Fibroblast of skin of right biceps (primary cell): ENCODE results near the gene PRR30.
"Not testable (repeated sequence)": the region's sequence is repeated elsewhere in the genome, so short reads cannot be mapped to it uniquely, and the experiment has no call there.

Experiments
- DNase-seq: peaks from one replicate; pipeline ENCODE4 v3.0.0-alpha.2; 2013

PRR30 gene

DNA sequence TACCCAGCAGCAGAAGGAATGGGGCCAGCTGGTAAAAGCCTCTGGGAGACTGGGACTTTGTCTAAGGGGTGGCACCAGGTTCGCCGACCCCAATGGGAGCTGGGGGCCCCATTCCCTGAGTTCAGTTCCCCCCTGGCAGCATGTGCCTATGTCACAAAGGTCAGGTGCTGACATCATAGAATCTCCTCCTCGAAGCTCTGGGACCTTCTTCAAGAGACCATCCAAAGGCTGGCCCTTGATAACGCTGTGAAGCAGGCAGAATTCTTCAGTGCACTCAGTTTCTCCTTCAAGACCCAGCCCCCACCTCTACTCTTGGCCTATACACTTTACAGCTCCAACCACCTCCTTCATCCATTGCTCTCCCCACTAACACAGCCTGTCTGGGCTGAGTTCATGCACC is at the start of gene PRR30:
PRR30 (minus strand) TSS at position 101 of the 400 bp plus-strand sequence. CDS start 1,081 bp downstream, outside the sequence.
- DNase-seq = no peak

DNA sequence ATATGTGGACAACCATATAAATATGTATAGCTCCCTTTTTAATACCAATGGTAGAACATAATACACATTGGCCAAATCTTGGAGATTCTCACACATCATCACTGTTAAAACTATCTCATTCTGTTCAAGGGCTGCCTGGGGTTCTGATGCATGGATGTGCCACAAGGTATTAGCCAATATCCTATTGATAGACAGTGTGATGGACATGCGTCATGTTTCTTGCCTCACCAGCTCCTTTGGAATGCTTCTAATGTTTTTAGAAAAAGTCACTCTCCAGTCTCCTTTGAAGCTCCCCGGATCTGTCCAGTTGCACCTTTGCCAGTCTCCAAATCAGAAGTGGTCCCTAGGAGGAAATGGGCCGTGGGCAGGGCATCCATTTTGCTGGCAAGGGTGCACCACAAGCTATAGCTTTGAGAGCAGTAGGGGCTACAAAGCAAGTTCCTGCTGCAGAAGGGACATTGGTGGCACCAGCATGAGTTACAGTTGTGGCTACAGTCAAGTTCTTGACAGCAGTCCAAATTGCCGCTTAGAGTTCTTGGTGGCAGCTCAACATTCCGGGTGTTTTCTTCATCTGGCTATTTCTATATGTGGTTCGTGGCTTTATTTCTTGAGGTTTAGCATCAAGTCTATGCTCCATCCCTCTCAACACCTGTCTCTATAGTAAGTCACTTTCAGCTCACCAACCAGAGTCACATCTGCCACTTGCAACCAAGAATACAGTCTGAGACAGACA is 47.6 kb upstream of the PRR30 start:
- DNase-seq = no peak

DNA sequence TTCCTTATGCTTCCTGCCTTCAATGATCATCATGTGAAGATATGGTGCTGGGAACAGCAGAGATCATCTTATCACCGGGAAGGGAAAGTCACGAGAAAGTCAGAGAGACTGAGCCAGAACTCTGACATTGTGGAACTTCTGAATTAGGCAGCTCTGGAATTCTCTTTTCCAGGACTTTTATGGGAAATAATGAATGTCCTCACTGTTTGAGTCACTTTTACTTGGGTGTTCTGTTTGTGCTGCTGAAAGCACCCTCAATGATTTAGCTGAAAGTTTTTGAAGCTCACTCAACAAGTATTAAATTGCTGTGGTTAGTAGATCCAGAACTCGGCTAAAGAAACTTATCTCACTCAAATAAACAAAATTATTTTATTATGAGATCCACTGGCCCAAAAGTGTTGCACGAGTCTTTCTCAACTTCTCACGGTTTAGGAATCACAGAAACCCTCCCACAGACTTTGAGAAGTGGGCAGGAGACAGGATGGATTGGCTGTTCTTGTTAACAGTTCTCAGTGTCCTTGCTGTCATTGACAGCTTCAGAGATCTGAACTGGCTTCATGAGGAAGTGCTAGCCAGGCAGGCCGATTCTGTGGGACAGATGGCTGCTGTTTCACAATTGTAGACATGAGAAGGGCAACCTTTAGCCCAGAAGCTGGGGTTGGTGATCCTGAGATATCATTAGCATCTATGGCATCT is 46.3 kb upstream of the PRR30 start:
- peak; percentile 89 for DNase-seq

DNA sequence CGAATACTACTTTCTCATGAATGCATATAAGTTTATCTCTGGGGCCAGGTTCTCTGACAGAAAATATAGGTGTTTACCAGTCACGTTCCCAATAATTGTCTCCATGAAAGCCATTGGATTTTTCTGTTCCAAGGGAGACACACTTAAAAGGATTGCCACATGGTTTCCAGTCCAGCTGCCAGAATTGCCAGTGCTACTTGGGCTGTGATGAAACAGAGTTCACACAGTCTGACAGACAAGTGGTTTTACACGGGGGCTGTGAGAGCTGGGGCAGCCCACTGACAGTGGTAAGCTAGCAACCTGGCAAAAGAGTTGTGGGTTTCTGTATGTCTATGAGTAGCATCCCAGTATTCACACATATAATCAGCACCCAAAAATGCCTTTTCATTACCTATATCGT is 44.9 kb upstream of the PRR30 start:
- no peak for DNase-seq

DNA sequence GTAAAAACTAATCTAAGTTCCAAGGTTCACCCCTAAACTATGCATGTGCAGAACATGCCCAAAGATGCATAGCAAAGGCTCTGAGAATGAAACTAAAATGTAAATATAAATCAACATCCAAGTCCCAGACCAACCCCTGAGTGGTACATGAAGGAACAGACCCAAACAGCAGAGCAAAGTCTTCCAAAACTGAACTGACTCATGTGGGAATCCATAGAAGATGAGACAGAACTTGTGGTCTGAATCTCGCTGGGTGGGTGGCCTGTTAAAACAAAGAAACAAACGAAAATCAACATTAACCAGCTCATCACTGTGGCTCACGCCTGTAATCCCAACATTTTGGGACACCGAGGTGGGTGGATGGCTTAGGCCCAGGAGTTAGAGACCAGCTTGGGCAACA is 43.1 kb upstream of the PRR30 start:
- DNase-seq = peak; percentile 91

DNA sequence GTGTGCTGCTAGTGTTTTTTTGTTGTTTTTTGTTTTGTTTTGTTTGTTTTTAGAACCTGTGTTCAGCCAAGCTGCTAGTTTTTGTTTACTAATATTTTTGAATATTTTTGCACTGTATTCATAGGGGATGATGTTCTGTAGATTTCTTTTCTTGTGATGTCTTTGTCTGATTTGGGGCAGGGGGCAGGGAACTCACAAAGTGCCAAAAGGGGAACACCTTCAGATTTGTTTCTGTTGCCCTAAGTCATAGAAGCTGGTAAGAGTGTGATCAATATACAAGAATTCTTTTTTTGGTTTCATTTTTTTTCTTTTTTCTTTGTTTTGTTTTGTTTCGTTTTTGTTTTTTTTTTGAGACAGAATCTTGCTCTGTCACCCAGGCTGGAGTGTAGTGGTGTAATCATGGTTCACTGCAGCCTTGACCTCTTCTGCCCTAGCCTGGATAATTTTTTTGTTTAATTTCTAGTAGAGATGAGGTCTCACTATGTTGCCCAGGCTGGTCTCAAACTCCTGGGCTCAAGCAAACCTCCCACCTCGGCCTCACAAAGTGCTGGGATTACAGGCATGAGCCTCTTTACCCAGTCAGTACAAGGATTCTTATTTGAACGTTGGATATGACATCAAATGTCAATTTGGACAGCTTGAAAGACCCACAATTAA is 40.3 kb upstream of the PRR30 start:
- DNase-seq = no peak

DNA sequence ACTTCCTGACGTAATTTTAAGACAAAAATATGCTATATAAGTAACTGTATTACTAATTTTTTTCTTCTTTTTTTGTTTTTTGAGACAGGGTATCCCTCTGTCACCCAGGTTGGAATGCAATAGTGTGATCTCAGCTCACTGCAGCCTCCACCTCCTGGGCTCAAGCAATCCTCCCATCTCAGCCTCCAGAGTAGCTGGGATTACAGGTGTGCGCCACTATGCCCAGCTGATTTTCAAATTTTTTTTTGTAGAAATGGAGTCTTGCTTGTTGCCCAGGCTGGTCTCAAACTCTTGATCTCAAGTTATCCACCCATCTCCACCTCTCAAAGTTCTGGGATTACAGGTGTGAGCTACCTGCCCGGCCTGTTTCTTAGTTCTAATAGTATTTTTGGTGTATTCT is 39.3 kb upstream of the PRR30 start:
- DNase-seq = no peak

DNA sequence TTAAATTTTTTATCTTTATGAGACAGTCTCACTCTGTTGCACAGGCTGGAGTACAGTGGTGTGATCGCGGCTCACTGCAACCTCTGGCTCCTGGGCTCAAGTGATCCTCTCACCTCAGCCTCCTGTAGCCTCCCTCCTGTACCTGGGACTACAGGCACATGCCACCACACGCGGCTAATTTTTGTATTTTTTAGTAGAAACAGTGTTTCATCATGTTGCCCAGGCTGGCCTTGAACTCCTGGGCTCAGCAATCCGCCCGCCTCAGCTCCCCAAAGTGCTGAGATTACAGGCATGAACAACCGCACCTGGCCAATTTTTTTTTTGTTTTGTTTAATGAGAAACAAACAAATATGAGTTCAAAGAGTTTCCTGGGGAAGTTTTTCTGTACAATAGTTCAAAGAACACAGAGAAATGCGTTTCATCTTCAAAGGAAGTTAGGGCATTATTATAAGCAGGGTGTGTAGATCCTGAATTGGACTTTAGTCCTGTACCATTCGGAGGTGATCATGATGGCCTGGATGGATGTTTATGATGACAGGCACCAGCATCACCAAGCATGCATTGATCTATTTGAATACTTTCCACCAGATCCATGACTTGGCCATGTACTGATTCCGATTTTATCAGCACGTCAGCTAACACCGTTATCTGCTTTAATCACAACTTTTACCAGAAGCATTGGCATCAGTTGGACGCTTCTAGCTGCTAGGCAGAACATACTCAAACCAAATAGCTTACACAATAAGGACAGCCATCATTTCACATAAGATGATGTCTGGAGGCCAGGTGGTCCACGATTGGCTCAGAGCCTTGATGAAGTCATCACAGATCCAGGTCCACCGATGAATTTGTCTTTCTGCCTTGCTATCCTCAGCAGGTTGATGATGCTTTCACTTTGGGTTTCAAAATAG is 38.5 kb upstream of the PRR30 start:
- DNase-seq = no peak

DNA sequence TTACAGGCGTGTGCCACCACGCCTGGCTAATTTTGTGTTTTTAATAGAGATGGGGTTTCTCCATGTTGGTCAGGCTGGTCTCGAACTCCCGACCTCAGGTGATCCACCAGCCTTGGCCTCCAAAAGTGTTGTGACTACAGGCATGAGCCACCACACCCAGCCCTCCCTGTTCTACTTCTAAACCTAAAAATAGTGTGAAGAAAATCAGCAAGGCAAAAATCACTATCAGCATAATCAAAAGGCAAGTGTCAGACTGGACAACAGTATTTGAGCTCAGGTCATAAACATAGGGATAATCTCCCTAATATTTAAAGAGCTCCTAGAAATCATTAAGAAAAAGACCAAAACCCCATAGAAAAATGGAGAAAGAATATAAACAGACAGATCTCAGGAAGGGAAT is 36.6 kb upstream of the PRR30 start:
- DNase-seq = not testable (repeated sequence)

DNA sequence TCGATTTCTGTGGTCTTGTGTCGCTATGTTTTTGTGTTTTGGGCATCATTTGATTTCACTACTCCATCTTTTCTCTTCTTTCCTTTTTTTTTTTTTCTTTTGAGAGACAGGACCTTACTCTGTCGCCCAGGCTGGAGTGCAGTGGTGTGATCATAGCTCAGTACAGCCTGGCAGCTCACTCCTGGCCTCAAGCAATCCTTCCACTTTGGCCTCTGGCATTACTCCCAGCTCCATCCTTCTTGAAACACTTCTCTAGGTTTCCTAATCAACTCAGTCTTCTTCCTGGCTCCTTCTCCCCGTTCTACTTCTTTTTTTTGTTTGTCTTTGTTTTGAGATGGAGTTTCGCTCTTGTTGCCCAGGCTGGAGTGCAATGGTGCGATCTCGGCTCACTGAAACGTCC is 36.1 kb upstream of the PRR30 start:
- DNase-seq = no peak

DNA sequence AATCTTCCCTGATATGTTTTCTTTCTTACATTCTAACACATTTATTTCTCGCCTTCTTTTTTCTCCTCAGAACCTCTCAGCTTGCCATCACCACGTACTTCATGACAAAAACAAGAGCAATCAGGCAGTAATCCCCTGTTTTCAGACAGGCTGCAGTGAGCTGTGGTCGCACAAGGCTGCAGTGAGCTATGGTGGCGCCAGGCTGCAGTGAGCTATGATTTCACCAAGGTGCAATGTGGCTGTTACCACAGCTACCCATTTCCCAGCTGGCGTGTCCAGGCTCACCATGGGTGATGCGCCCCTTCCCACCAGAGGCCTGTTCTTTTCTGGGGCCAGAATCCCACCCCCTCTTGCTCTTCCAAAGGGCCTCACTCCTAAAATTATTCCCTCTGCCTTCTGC is 35.4 kb upstream of the PRR30 start:
- DNase-seq = peak; percentile 50

DNA sequence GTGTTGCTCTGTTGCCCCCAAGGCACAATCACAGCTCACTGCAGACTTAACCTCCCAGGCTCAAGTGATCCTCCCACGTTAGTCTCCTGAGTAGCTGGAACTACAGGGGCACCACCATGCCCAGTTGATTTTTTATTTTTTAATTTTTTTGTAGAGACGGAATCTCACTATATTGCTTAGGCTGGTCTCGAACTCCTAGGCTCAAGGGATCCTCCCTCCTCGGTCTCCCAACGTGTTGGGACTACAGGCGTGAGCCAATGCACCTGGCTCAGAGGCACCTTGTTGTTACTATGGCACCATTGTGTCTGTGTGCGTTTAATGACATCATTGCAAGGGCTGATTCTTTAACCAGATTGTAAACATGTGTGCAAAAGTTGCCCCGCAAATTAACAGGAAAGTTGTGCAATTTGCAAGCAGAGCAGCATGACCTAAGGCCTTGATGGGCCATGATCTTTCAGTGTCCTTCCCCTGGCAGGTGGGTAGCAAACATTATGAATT is 32.2 kb upstream of the PRR30 start:
- DNase-seq = no peak

DNA sequence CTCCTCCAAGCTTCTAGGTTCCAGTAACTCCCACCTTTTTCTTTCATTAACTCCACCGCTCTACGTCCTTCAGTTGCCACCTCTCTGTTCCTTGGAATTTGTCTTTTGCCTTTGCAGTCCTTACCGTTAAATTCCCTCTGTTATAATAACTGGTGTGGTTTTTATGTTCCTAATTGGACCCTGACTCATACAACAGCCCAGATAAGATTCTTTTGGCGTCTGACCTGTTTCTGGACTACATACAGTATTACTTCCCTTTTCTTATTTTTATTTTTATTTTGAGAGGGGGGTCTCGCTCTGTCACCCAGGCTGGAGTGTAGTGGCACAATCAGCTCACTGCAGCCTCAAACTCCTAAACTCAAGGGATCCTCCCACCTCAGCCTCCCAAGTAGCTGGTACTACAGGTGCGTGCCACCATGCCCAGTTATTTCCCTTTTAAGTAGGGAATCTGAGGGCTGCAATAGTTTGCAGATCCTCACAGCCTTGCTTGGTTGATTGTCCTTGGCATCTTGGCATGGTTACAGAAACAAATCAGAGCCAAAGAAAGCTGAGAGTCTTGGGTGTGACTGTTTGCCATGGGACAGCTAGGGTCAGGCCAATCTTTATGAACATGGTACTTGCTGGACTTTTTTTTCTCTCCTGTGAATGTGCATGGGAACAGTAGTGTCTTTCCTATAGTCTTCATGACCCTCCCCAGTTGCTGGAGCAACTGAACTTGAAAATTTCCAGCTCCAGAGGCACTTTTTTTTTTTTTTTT is 31.5 kb upstream of the PRR30 start:
- no peak for DNase-seq

DNA sequence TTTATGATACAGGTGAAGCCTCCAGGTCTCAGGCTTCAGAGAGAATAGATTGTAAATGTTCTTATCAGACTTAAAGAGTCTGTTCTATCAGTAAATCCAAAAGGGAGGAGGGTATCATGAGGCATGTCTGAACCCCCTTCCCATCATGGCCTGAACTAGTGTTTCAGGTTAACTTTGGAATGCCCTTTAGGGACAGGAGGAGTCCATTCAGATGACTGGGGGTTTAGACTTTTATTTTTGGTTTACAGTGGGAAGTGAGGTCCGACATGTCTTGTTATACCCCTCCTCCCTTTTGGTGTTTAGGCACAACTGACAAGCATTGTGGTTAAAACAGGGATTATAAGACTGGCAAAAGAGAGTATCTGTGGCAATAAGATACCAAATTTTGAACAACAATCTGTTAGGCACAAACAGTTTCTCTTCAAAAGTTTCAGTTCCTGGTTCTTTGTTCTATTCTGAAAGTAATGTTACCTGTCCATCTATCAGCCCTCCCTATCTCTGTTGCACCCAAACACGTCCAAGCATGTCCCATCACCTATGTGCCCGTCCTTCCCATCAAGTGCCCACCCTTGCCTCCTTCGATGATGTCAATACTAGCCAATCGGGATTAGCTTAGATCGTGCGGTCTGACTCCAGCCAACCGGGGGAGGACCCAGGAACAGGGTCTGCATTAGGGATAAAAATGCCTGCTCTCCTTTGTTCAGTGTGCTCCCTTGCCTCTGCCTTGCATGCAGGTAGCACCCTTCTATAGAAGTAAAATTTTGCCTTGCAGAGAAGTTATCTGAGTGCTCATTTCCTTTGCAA is 26.0 kb upstream of the PRR30 start:
- DNase-seq = no peak

DNA sequence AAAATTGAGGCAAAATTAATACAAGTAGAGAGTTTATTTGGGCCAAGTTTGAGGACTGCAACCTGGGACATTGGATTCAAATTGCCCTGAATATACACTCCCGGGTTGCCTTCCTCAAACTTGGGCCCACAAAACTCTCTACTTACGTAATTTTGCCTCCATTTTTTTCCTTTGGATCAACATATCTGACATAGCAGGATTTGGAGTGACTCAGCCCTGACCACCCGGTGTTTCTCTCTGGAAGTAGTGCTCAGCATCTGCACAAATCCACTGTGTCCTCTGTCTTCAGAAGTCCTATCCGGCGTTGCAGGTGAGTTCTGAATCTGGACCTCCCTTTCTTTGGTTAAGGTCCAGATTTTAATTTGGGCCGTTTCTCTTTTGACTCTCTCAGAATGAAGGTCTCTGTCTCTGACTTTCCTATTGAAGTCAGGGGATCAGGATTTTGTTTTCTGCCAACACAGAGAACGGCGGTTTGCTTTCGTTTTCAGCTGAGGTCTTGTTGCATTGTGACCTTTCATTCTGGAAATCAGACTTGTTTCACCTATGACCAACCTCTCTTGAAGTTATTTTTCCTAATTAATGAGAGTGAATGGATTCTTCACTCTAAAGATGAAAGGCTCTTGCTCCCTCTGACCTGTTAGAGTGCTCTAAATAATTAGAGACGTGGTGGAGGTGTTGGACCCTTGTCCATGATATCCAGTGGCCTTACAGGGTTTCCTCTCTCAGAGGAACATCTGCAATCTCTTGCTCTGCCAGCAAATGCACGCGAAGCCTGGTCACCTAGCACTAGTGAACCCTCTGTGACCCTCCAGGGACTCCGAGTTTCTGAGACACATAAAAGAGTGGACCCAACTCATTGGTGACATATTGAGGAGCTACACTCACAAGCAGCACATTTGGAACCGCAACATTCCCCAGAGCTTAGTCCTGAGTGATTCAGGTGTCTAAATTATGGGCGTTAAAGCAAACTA is 23.2 kb upstream of the PRR30 start:
- DNase-seq = peak; percentile 34

DNA sequence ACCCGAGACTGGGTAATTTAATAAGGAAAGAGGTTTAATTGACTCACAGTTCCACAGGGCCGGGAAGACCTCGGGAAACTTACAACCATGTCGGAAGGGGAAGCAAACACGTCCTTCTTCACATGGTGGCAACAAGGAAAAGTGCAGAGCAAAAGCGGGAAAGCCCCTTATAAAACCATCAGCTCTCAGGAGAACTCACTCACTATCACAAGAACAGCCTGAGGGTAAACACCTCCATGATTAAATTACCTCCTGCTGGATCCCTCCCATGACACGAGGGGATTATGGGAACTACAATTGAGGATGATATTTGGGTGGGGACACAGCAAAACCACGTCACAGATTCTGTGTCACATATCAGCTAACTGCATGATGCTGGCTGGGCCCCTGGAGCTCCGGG is 21.0 kb upstream of the PRR30 start:
- no peak for DNase-seq

DNA sequence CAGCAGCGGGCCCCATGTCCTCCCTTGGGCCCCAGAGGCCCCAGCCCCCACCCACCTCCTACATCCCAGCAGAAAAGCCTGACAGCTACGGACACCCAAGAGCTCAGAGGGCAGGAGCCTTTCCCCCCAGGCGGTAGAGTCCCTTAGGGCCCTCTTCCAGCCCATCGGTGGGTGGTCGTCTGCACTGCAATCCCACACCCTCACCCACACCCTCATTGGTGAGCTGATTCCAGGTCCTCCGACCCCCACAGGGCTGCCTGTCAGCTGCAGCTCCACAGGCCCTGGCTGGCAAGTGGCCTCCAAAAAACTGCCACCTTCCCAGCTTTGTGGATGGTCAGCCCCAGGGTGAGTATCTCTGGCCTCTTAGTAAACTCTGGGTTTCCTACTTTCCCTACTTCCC is 20.1 kb upstream of the PRR30 start:
- DNase-seq = no peak

DNA sequence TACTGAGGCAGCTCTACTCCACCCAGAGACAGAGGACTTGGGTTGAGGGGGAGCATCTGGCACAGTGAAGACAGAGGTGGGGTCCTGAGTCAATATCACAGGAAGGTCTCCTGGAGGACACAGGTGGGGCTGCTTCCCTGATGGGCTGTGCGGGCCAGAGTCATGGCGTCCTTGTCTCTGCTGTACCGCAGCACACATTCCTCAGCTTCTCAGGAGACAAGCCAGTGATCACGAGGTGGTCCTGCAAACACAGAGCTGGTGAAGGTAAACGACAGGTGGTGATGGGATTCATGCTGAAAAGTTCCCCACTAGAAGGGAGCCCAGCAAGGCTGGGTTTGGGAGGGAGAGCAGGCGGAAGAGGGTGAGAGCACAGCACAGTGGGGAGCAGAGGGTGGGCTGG is 19.3 kb upstream of the PRR30 start:
- no peak for DNase-seq

DNA sequence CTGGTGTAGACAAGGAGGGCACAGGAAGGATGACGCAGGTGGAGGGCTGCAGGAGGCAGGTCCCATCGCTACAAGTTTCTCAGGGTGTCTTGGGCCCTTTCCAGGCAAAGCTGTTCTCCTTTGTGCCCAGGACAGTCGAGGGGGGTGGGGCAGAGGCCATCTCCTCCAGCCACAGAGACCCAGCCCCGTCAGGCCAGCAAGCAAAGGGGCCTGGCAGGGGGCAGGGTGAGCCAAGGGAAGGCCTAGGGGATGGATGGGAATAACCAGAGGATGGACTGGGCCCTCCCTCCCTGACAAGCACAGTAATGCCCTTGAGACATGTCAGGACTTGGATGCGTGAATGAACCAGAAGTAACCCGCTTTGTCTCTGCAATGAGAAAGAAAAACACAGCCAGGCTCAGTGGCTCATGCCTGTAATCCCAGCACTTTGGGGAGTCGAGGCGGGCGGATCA is 15.9 kb upstream of the PRR30 start:
- DNase-seq = no peak

DNA sequence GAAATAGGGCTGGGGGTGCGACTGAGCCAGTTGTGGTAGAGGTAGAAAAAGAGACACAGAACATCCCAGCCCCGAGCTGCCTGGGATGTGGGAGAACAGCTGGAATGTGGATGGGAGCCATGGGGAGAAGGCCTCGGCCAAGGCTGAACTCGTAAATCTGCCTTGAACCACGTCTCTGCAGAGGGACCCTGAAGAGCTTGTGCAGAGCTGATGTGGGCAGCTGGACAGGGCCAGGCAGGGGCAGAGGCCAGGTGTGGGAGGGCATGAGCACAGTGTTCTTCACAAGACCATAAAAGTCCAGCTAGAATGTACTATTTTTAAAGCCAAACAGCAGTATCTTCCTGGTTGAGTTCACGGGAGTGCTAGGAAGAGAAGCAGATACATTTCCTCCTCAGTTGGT is 15.3 kb upstream of the PRR30 start:
- DNase-seq = no peak
